RWPE1 (cell line): ENCODE measurements around the gene RELL1.

ENCODE experiments used
- CTCF ChIA-PET: fragments of 350-600 bp; sonication (Branson Sonifier 250); formaldehyde crosslinking; extraction: SDS; loops from one replicate; lab custom pipeline; 2021; lab: Yijun Ruan, JAX
- POLR2A ChIA-PET: fragments of 400-600 bp; formaldehyde crosslinking; extraction: SDS; loops from one replicate; lab custom pipeline; 2020; ENCODE audit warnings: antibody characterized with exemption; ENCODE audit not compliant: low non-redundant PET; lab: Yijun Ruan, JAX
- DNase-seq: peaks from one replicate; pipeline ENCODE4 v3.0.0; 2012; ENCODE audit warnings: low spot score
- H3K27ac ChIP-seq: fragments of 450-650 bp; 2 replicates; pipeline ENCODE4 v1.5.1; 2017
- CTCF ChIP-seq: fragments of 450-650 bp; conservative IDR thresholded peaks from 2 replicates; pipeline ENCODE4 v1.5.1; 2017; ENCODE audit warnings: low read depth, mild to moderate bottlenecking

RELL1 gene

GRCh38 chr4:37653601-37654000 is 32.6 kb downstream of the RELL1 start:
- no peak overlapping the region for H3K27ac ChIP-seq
- POLR2A ChIA-PET, result no interaction called here
- CTCF ChIA-PET, result interaction anchor here (0.8 kb wide), 1 partner anchor 1289 kb away, joined by 5 read pairs; no protein-coding TSS in a partner anchor
- TF ChIP-seq CTCF, result no peak
- no peak for DNase-seq

GRCh38 chr4:37652747-37653527 is 33.2 kb downstream of the RELL1 start:
- no peak overlapping the region for H3K27ac ChIP-seq
- CTCF ChIA-PET, result no interaction called here

GRCh38 chr4:37651781-37652377 is 34.3 kb downstream of the RELL1 start:
- TF ChIP-seq CTCF, result no peak
- ChIA-PET POLR2A (no interaction called here), CTCF (no interaction called here)
- no peak overlapping the region for H3K27ac ChIP-seq
- no peak for DNase-seq

More at GRCh38 chr4:37652747-37653527, 33.2 kb downstream of the RELL1 start:
- DNase-seq, result no peak
- POLR2A ChIA-PET, result no interaction called here
- TF ChIP-seq CTCF, result no peak

GRCh38 chr4:37650481-37650880 is 35.7 kb downstream of the RELL1 start:
- ChIA-PET CTCF (interaction anchor here (1.2 kb wide), 1 partner anchor 32 kb away, joined by 5 read pairs; no protein-coding TSS in a partner anchor), POLR2A (no interaction called here)
- H3K27ac ChIP-seq, result no peak overlapping the region
- DNase-seq, result no peak
- no peak for TF ChIP-seq CTCF

- no peak for DNase-seq
- H3K27ac ChIP-seq, result no peak overlapping the region
- no peak for TF ChIP-seq CTCF
- POLR2A ChIA-PET, result no interaction called here
- CTCF ChIA-PET, result no interaction called here
Measured at GRCh38 chr4:37649268-37649667, 36.9 kb downstream of the RELL1 start.

GRCh38 chr4:37648084-37648817 is 37.9 kb downstream of the RELL1 start:
- peak overlapping the region; percentile 65 for H3K27ac ChIP-seq
- CTCF ChIA-PET, result interaction anchor here (1.3 kb wide), 1 partner anchor 45 kb away, joined by 4 read pairs; no protein-coding TSS in a partner anchor
- no peak for TF ChIP-seq CTCF
- POLR2A ChIA-PET, result no interaction called here
- DNase-seq, result peak; percentile 86
